Spleen (tissue), 11 donors: ENCODE data around the gene PHACTR1. TPM values are rescaled to one million over a fixed set of nuclear protein-coding genes. Genes with fewer than 3 reads are reported as not detected.
A peak's percentile ranks its signal among the peaks of the same experiment; 100 is the strongest.

Experiments used
- DNase-seq: peaks from one replicate; pipeline ENCODE4 v3.0.0-alpha.2; 2020
- H3K27ac ChIP-seq, 8 donors: fragments of 200-600 bp; sonication (generic) in 7 of 8; 1 replicate in 4 of 8; 2 replicates in 4 of 8; pipeline versions ENCODE4 v1.5.0 to v1.8.0; 2016 to 2021; ENCODE audit warnings: inconsistent platforms in 4 of 8, mild to moderate bottlenecking in 4 of 8, moderate library complexity in 1 of 8
- H3K27me3 ChIP-seq, 7 donors: fragments of 200-600 bp; sonication (generic) in 6 of 7; replicated peaks in 1 of 7; 1 replicate in 4 of 7; 2 replicates in 3 of 7; pipeline versions ENCODE4 v1.5.0 to v1.8.0; 2016 to 2021; ENCODE audit warnings: inconsistent platforms in 3 of 7, mild to moderate bottlenecking in 1 of 7
- H3K36me3 ChIP-seq, 6 donors: fragments of 200-600 bp; sonication (generic) in 5 of 6; 1 replicate in 4 of 6; 2 replicates in 2 of 6; pipeline versions ENCODE4 v1.5.0 to v1.8.0; 2016 to 2021; ENCODE audit warnings: inconsistent platforms in 2 of 6
- H3K4me1 ChIP-seq, 6 donors: fragments of 200-600 bp; sonication (generic) in 5 of 6; 1 replicate in 3 of 6; 2 replicates in 3 of 6; pipeline versions ENCODE4 v1.5.0 to v1.8.0; 2016 to 2021; ENCODE audit warnings: inconsistent platforms in 3 of 6
- H3K4me3 ChIP-seq, 8 donors: fragments of 200-600 bp; sonication (generic) in 7 of 8; 1 replicate in 4 of 8; 2 replicates in 4 of 8; pipeline versions ENCODE4 v1.5.0 to v1.8.0; 2016 to 2021; ENCODE audit warnings: inconsistent platforms in 4 of 8, mild to moderate bottlenecking in 4 of 8, moderate library complexity in 2 of 8
- H3K9me3 ChIP-seq, 8 donors: fragments of 200-600 bp; sonication (generic) in 7 of 8; 1 replicate in 4 of 8; 2 replicates in 4 of 8; pipeline versions ENCODE4 v1.5.0 to v1.8.0; 2016 to 2021; ENCODE audit warnings: inconsistent platforms in 4 of 8
- CTCF ChIP-seq, 11 experiments: fragments of 200-600 bp in 7 of 11; fragments of 450-650 bp in 4 of 11; sonication (generic) in 4 of 11; IDR thresholded peaks in 8 of 11; conservative IDR thresholded peaks in 3 of 11; 1 replicate in 7 of 11; 2 replicates in 4 of 11; pipeline versions ENCODE4 v1.4.0 to v1.8.0; 2016 to 2021; ENCODE audit warnings: antibody characterized with exemption in 11 of 11, inconsistent platforms in 4 of 11, mild to moderate bottlenecking in 1 of 11
- POLR2A ChIP-seq, 3 donors: fragments of 450-650 bp; IDR thresholded peaks; one replicate each; pipeline ENCODE4 v1.5.1; 2017; ENCODE audit warnings: antibody characterized with exemption in 3 of 3, mild to moderate bottlenecking in 1 of 3
- POLR2AphosphoS5 ChIP-seq, 3 donors: sonication (generic); formaldehyde crosslinking; IDR thresholded peaks; one replicate each; pipeline ENCODE4 v1.5.1; 2017; ENCODE audit warnings: antibody characterized with exemption in 3 of 3
- WGBS, 5 donors: extraction: QIAGEN DNeasy Blood & Tissue Kit in 3 of 5; methylation state at CpG; one replicate each; pipeline versions ENCODE4 v1.1.5 to v1.1.7; 2013 to 2018; 5-methylcytosine and 5-hydroxymethylcytosine counted together
- intact Hi-C: fragments of 100-400 bp; cut with DNase I; formaldehyde crosslinking; loops from one replicate; pipeline ENCODE4 v1.15.0; 2023; ENCODE audit warnings: low total_unique reads
- polyA plus RNA-seq, 3 donors: library from polyadenylated mRNA; stranded (reverse); fragments of 200-250 nt; gene quantifications; one replicate each; pipeline ENCODE4 v1.2.1, GENCODE V29; 2013
- total RNA-seq, 7 donors: library from RNA; depleted of rRNA in 3 of 7; stranded (reverse); fragments of >200 nt in 3 of 7; fragmentation: NEBNext Ultra II Directional in 4 of 7; extraction: Animal tissue kit (Norgen Biotek cat#: 25700) in 4 of 7; gene quantifications; one replicate each; pipeline versions ENCODE4 v1.1.0 to v1.2.1, GENCODE V29; 2016 to 2021
- donor health status: healthy with polysubstance abuse.
- donor health status: DM: no; HTN: no; CAD: no; lungs with moderate emphysema.
- donor health status: DM: no; HTN: no; CAD: no.
- donor health status: Bipolar disorder and iron deficiency.
- donor health status: healthy.
- donor health status: DM: no; HTN: no; CAD: no.
- donor health status: DM: yes; HTN: yes; CAD: no.

PHACTR1 gene
- total and polyA plus RNA-seq, 10 donors = 8.5 to 45.3 (median 30.8) TPM

GRCh38 chr6:13250703-13251102, 534.1 kb downstream of the PHACTR1 start:
- intact Hi-C loops = no loop called here
- TF ChIP-seq POLR2A (IDR thresholded peaks at IDR 0.05) (no peak), POLR2AphosphoS5 (IDR thresholded peaks at IDR 0.05) (no peak), CTCF (IDR thresholded peaks at IDR 0.05 in 8 of 11, conservative IDR thresholded peaks at IDR 0.05 in 3 of 11) (no peak)
- WGBS, 5 donors = 56 to 77% (median 71%) methylated on average over 6 of the region's 6 CpGs
- no peaks in the 10 kb centered on the region for H3K36me3 ChIP-seq
- no peaks in the 10 kb centered on the region for H3K27me3 ChIP-seq
- no peak overlapping the region for H3K4me3 ChIP-seq
- H3K9me3 ChIP-seq = peaks cover 0 to 3% (median under 1%) of the 10 kb centered on the region in 8 donors
- peaks cover 0 to 34% (median 4%) of the 10 kb centered on the region in 6 donors for H3K4me1 ChIP-seq
- no peak overlapping the region for H3K27ac ChIP-seq
- DNase-seq = no peak

GRCh38 chr6:13251242-13251641, 534.7 kb downstream of the PHACTR1 start:
- Histone ChIP-seq H3K27me3 (no peaks in the 10 kb centered on the region), H3K27ac (no peak overlapping the region), H3K36me3 (no peaks in the 10 kb centered on the region), H3K9me3 (peaks cover 0 to 9% (median 6%) of the 10 kb centered on the region in 8 donors), H3K4me1 (peaks cover 0 to 39% (median 5%) of the 10 kb centered on the region in 6 donors), H3K4me3 (no peak overlapping the region)
- WGBS, 5 donors = 81 to 93% (median 89%) methylated on average over 9 of the region's 9 CpGs
- DNase-seq = no peak
- TF ChIP-seq POLR2A (IDR thresholded peaks at IDR 0.05) = no peak
- TF ChIP-seq CTCF (IDR thresholded peaks at IDR 0.05 in 8 of 11, conservative IDR thresholded peaks at IDR 0.05 in 3 of 11) = no peak
- TF ChIP-seq POLR2AphosphoS5 (IDR thresholded peaks at IDR 0.05) = no peak
- intact Hi-C loops = no loop called here

- H3K4me3 ChIP-seq = no peak overlapping the region
- peaks cover 0 to 10% (median 9%) of the 10 kb centered on the region in 8 donors for H3K9me3 ChIP-seq
- peaks cover 0 to 55% (median 5%) of the 10 kb centered on the region in 6 donors for H3K4me1 ChIP-seq
- H3K36me3 ChIP-seq = no peaks in the 10 kb centered on the region
- DNase-seq = no peak
- no peaks in the 10 kb centered on the region for H3K27me3 ChIP-seq
- 88 to 95% (median 95%) methylated on average over 5 of the region's 5 CpGs for WGBS, 5 donors
- intact Hi-C loops = no loop called here
- no peak for TF ChIP-seq CTCF (IDR thresholded peaks at IDR 0.05 in 8 of 11, conservative IDR thresholded peaks at IDR 0.05 in 3 of 11)
- TF ChIP-seq POLR2AphosphoS5 (IDR thresholded peaks at IDR 0.05) = no peak
- TF ChIP-seq POLR2A (IDR thresholded peaks at IDR 0.05) = no peak
- peak overlapping the region in 1 of 8 donors; percentile 52 for H3K27ac ChIP-seq
These were observed 536.2 kb downstream of the PHACTR1 start for GRCh38 chr6:13252790-13253189.

- no peaks in the 10 kb centered on the region for H3K36me3 ChIP-seq
- TF ChIP-seq POLR2A (IDR thresholded peaks at IDR 0.05) (no peak), CTCF (IDR thresholded peaks at IDR 0.05 in 8 of 11, conservative IDR thresholded peaks at IDR 0.05 in 3 of 11) (no peak), POLR2AphosphoS5 (IDR thresholded peaks at IDR 0.05) (no peak)
- no peaks in the 10 kb centered on the region for H3K27me3 ChIP-seq
- no peak for DNase-seq
- H3K27ac ChIP-seq = peak overlapping the region in 3 of 8 donors; percentile 36 to 52 (median 45)
- no peak overlapping the region for H3K4me3 ChIP-seq
- intact Hi-C loops = no loop called here
- peaks cover 0 to 10% (median 9%) of the 10 kb centered on the region in 8 donors for H3K9me3 ChIP-seq
- 66 to 85% (median 76%) methylated on average over 1 of the region's 1 CpG for WGBS, 5 donors
- peaks cover 0 to 56% (median 5%) of the 10 kb centered on the region in 6 donors for H3K4me1 ChIP-seq
These were observed 536.7 kb downstream of the PHACTR1 start for GRCh38 chr6:13253272-13253671.
